ENCODE measurements around the gene TBC1D5.
A peak's percentile ranks its signal among the peaks of the same experiment; 100 is the strongest.

TBC1D5 gene

GRCh38 chr3:17554078-17554477, 188.4 kb downstream of the TBC1D5 start:
- peaks cover 0 to 18% (median 8%) of the 10 kb centered on the region in 4 donors for H3K4me1 ChIP-seq
- no peaks in the 10 kb centered on the region for H3K36me3 ChIP-seq
- H3K4me3 ChIP-seq: no peak overlapping the region
- H3K27me3 ChIP-seq: no peaks in the 10 kb centered on the region
- DNase-seq: no peak
- no peaks in the 10 kb centered on the region for H3K9me3 ChIP-seq
- intact Hi-C loops (cut with DNase I; ENCODE audit: low total_unique reads): no loop called here
- H3K27ac ChIP-seq: no peak overlapping the region
- no peak for TF ChIP-seq CTCF (IDR thresholded peaks at IDR 0.05)

DNA sequence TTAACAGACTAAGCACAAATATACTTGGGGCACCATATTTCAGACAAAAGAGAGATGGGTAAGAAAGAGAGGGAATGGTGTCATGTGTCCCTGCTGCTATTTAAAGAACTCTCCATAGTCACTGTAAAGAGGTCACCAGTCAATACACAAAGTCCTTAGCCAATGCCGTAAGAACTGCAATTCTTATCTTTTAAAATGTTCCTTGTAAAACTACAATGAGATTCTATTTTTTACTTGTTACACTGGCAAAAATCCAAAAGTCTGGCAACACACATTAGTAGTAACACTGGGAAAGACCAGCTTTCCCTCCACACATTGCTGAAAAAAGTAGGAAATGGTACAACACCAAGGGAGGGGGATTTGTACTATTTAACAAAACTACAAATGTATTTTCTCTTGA, 189.4 kb downstream of the TBC1D5 start:
- Histone ChIP-seq H3K36me3 (no peaks in the 10 kb centered on the region), H3K27me3 (no peaks in the 10 kb centered on the region), H3K4me3 (no peak overlapping the region), H3K9me3 (no peaks in the 10 kb centered on the region), H3K27ac (peak overlapping the region; percentile 18 to 36), H3K4me1 (peaks cover 0 to 18% (median 8%) of the 10 kb centered on the region in 4 donors)
- DNase-seq: no peak
- intact Hi-C loops (cut with DNase I; ENCODE audit: low total_unique reads): no loop called here
- TF ChIP-seq CTCF (IDR thresholded peaks at IDR 0.05): no peak

GRCh38 chr3:17552351-17552750, 190.1 kb downstream of the TBC1D5 start:
- no peak for TF ChIP-seq CTCF (IDR thresholded peaks at IDR 0.05)
- Histone ChIP-seq H3K36me3 (no peaks in the 10 kb centered on the region), H3K27ac (peak overlapping the region in 1 of 2 donors; percentile 36), H3K4me3 (no peak overlapping the region), H3K27me3 (no peaks in the 10 kb centered on the region), H3K4me1 (peaks cover 0 to 18% (median 8%) of the 10 kb centered on the region in 4 donors), H3K9me3 (no peaks in the 10 kb centered on the region)
- DNase-seq: no peak
- intact Hi-C loops (cut with DNase I; ENCODE audit: low total_unique reads): no loop called here

- Histone ChIP-seq H3K4me3 (no peak overlapping the region), H3K27ac (peak overlapping the region in 1 of 2 donors; percentile 36), H3K36me3 (no peaks in the 10 kb centered on the region), H3K9me3 (no peaks in the 10 kb centered on the region), H3K27me3 (no peaks in the 10 kb centered on the region), H3K4me1 (peaks cover 0 to 18% (median 8%) of the 10 kb centered on the region in 4 donors)
- DNase-seq: no peak
- intact Hi-C loops (cut with DNase I; ENCODE audit: low total_unique reads): no loop called here
- no peak for TF ChIP-seq CTCF (IDR thresholded peaks at IDR 0.05)
Measured at GRCh38 chr3:17551895-17552294, 190.5 kb downstream of the TBC1D5 start.

DNA sequence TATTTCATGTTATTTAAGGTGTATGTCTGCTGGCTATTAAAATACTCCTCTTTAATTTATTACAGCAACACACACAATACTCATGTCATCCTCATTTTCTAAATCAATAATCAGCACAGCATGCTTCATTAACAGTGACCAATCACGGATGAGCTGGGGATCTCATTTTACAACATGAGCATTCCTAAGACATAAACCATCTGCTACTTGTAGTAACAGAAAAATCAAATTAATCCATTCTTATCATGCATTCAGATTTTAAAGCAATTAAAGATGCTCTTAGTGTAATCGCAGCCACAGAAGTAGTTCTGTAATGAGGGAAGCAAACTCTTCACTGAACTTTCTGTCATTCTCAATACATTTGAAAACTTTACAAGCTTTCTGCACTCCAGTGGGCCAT, 191.1 kb downstream of the TBC1D5 start:
- Histone ChIP-seq H3K4me1 (peaks cover 0 to 18% (median 8%) of the 10 kb centered on the region in 4 donors), H3K27me3 (no peaks in the 10 kb centered on the region), H3K9me3 (no peaks in the 10 kb centered on the region), H3K4me3 (no peak overlapping the region), H3K36me3 (no peaks in the 10 kb centered on the region), H3K27ac (no peak overlapping the region)
- intact Hi-C loops (cut with DNase I; ENCODE audit: low total_unique reads): no loop called here
- DNase-seq: no peak
- TF ChIP-seq CTCF (IDR thresholded peaks at IDR 0.05): no peak

DNA sequence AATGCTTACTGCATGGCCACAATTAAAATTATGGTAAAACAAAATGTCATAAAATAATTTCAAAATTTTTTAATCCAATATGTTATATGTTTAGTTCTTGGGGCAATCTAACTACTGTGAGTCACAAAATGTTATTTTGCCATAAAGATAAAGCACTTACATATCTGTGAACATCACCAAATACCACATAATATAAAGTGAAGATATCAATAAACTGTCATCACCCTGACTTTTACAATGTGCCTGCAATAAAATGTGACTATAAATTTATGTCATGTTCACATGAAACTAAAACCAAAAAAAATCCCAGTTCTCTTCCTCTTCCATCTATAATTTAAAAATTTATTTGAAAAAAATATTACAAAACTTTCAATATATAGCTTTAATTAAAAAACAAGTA, 191.8 kb downstream of the TBC1D5 start:
- no peak for TF ChIP-seq CTCF (IDR thresholded peaks at IDR 0.05)
- H3K27ac ChIP-seq: no peak overlapping the region
- intact Hi-C loops (cut with DNase I; ENCODE audit: low total_unique reads): no loop called here
- no peaks in the 10 kb centered on the region for H3K27me3 ChIP-seq
- H3K4me1 ChIP-seq: peaks cover 0 to 18% (median 8%) of the 10 kb centered on the region in 4 donors
- H3K4me3 ChIP-seq: no peak overlapping the region
- DNase-seq: no peak
- no peaks in the 10 kb centered on the region for H3K9me3 ChIP-seq
- no peaks in the 10 kb centered on the region for H3K36me3 ChIP-seq
